Measurements from ENCODE around the gene OVAAL. TPM values are rescaled to one million over a fixed set of nuclear protein-coding genes. Genes with fewer than 3 reads are reported as not detected.
A peak's percentile ranks its signal among the peaks of the same experiment; 100 is the strongest.

Gene OVAAL
- total and polyA plus RNA-seq, 9 of the 15 experiments (the other 6 are each of a cell fraction or from before 2014, with no cell fraction given), result 0.04 to 0.18 (median 0.08) TPM; not detected in 4

- TF ChIP-seq, protein P1, sequence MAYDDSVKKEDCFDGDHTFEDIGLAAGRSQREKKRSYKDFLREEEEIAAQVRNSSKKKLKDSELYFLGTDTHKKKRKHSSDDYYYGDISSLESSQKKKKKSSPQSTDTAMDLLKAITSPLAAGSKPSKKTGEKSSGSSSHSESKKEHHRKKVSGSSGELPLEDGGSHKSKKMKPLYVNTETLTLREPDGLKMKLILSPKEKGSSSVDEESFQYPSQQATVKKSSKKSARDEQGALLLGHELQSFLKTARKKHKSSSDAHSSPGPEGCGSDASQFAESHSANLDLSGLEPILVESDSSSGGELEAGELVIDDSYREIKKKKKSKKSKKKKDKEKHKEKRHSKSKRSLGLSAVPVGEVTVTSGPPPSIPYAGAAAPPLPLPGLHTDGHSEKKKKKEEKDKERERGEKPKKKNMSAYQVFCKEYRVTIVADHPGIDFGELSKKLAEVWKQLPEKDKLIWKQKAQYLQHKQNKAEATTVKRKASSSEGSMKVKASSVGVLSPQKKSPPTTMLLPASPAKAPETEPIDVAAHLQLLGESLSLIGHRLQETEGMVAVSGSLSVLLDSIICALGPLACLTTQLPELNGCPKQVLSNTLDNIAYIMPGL (CRISPR knock-in tag; IDR thresholded peaks at IDR 0.05), result no peak
- TF ChIP-seq SREBF2 (CRISPR knock-in tag; IDR thresholded peaks at IDR 0.05) (no peak), ZNF311 (CRISPR knock-in tag; IDR thresholded peaks at IDR 0.05) (0 out of 2 replicates have a peak, but pooled peaks have one; percentile 47), ZBTB33 (CRISPR knock-in tag; IDR thresholded peaks at IDR 0.05) (0 out of 2 replicates have a peak, but pooled peaks have one; percentile 50), ZNF384 (IDR thresholded peaks at IDR 0.05; ENCODE audit: low read depth, low read length) (peak; percentile 12; the same call in 1 of the 2 replicates)
- TF ChIP-seq, protein P2, sequence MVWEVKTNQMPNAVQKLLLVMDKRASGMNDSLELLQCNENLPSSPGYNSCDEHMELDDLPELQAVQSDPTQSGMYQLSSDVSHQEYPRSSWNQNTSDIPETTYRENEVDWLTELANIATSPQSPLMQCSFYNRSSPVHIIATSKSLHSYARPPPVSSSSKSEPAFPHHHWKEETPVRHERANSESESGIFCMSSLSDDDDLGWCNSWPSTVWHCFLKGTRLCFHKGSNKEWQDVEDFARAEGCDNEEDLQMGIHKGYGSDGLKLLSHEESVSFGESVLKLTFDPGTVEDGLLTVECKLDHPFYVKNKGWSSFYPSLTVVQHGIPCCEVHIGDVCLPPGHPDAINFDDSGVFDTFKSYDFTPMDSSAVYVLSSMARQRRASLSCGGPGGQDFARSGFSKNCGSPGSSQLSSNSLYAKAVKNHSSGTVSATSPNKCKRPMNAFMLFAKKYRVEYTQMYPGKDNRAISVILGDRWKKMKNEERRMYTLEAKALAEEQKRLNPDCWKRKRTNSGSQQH (CRISPR knock-in tag; IDR thresholded peaks at IDR 0.05), result no peak; the same call in 1 of the 2 replicates
- TF ChIP-seq, protein P3, sequence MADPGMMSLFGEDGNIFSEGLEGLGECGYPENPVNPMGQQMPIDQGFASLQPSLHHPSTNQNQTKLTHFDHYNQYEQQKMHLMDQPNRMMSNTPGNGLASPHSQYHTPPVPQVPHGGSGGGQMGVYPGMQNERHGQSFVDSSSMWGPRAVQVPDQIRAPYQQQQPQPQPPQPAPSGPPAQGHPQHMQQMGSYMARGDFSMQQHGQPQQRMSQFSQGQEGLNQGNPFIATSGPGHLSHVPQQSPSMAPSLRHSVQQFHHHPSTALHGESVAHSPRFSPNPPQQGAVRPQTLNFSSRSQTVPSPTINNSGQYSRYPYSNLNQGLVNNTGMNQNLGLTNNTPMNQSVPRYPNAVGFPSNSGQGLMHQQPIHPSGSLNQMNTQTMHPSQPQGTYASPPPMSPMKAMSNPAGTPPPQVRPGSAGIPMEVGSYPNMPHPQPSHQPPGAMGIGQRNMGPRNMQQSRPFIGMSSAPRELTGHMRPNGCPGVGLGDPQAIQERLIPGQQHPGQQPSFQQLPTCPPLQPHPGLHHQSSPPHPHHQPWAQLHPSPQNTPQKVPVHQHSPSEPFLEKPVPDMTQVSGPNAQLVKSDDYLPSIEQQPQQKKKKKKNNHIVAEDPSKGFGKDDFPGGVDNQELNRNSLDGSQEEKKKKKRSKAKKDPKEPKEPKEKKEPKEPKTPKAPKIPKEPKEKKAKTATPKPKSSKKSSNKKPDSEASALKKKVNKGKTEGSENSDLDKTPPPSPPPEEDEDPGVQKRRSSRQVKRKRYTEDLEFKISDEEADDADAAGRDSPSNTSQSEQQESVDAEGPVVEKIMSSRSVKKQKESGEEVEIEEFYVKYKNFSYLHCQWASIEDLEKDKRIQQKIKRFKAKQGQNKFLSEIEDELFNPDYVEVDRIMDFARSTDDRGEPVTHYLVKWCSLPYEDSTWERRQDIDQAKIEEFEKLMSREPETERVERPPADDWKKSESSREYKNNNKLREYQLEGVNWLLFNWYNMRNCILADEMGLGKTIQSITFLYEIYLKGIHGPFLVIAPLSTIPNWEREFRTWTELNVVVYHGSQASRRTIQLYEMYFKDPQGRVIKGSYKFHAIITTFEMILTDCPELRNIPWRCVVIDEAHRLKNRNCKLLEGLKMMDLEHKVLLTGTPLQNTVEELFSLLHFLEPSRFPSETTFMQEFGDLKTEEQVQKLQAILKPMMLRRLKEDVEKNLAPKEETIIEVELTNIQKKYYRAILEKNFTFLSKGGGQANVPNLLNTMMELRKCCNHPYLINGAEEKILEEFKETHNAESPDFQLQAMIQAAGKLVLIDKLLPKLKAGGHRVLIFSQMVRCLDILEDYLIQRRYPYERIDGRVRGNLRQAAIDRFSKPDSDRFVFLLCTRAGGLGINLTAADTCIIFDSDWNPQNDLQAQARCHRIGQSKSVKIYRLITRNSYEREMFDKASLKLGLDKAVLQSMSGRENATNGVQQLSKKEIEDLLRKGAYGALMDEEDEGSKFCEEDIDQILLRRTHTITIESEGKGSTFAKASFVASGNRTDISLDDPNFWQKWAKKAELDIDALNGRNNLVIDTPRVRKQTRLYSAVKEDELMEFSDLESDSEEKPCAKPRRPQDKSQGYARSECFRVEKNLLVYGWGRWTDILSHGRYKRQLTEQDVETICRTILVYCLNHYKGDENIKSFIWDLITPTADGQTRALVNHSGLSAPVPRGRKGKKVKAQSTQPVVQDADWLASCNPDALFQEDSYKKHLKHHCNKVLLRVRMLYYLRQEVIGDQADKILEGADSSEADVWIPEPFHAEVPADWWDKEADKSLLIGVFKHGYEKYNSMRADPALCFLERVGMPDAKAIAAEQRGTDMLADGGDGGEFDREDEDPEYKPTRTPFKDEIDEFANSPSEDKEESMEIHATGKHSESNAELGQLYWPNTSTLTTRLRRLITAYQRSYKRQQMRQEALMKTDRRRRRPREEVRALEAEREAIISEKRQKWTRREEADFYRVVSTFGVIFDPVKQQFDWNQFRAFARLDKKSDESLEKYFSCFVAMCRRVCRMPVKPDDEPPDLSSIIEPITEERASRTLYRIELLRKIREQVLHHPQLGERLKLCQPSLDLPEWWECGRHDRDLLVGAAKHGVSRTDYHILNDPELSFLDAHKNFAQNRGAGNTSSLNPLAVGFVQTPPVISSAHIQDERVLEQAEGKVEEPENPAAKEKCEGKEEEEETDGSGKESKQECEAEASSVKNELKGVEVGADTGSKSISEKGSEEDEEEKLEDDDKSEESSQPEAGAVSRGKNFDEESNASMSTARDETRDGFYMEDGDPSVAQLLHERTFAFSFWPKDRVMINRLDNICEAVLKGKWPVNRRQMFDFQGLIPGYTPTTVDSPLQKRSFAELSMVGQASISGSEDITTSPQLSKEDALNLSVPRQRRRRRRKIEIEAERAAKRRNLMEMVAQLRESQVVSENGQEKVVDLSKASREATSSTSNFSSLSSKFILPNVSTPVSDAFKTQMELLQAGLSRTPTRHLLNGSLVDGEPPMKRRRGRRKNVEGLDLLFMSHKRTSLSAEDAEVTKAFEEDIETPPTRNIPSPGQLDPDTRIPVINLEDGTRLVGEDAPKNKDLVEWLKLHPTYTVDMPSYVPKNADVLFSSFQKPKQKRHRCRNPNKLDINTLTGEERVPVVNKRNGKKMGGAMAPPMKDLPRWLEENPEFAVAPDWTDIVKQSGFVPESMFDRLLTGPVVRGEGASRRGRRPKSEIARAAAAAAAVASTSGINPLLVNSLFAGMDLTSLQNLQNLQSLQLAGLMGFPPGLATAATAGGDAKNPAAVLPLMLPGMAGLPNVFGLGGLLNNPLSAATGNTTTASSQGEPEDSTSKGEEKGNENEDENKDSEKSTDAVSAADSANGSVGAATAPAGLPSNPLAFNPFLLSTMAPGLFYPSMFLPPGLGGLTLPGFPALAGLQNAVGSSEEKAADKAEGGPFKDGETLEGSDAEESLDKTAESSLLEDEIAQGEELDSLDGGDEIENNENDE (IDR thresholded peaks at IDR 0.05; ENCODE audit: low read depth, low read length), result no peak
Measured at GRCh38 chr1:180611016-180611930, 52.5 kb downstream of the OVAAL start (continued).
